Posterior cingulate gyrus (tissue), 11 donors: ENCODE results near the gene KCTD17.

Experiments used
- DNase-seq, 10 donors: peaks; one replicate each; pipeline versions ENCODE4 v3.0.0 to v3.0.0-alpha.2; 2020 to 2021; ENCODE audit warnings: mixed read lengths in 3 of 10
- intact Hi-C: fragments of 100-400 bp; cut with DNase I; formaldehyde crosslinking; loops from one replicate; pipeline ENCODE4 v1.15.1; 2023

KCTD17 gene

DNA sequence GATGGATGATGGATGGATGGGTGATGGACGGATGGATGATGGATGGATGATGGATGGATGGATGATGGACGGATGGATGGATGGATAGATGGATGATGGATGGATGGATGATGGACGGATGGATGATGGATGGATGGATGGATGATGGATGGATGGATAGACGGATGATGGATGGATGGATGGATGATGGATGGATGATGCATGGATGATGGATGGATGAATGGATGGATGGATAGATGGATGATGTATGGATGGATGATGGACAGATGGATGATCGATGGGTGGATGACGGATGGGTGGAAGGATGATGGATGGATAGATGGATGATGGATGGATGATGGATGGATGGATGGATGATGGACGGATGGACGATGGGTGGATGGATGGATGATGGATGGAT lies 21.1 kb downstream of the KCTD17 start:
- DNase-seq: no peak
- intact Hi-C loops: no loop called here

GRCh38 chr22:37074537-37074936 lies 23.0 kb downstream of the KCTD17 start:
- intact Hi-C loops: no loop called here
- no peak for DNase-seq

- DNase-seq: no peak
- intact Hi-C loops: no loop called here
Measured at GRCh38 chr22:37075046-37075445, 23.5 kb downstream of the KCTD17 start.

DNA sequence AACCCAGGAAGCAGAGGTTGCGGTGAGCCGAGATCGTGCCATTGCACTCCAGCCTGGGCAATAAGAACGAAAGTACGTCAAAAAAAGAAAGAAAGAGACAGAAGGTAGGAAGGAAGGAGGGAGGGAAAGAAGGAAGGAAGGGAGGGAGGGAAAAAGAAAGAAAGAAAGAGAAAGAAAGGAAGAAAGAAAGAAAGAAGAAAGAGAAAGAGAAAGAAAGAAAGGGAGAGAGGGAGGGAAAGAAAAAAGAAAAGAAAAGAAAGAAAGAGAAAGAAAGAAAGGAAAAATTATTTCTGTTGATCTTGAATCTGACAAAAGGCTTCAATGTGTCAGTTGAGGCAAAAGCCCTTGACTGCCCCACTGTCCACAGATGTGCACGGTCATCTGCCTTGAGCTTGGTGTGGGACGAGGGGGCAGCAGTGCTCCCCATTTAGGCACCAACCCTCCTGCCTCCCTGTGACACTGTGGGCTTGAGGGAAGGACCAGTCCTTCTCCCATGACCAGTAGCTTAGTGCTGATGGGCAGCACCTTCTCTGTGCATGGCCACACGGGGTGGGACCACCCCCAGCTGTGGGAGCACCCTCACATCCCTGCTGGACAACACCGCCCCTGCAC lies 24.4 kb downstream of the KCTD17 start:
- intact Hi-C loops: loop anchor here (2.0 kb wide), 1 partner anchor 123 kb away; no protein-coding TSS in a partner anchor
- no peak for DNase-seq

DNA sequence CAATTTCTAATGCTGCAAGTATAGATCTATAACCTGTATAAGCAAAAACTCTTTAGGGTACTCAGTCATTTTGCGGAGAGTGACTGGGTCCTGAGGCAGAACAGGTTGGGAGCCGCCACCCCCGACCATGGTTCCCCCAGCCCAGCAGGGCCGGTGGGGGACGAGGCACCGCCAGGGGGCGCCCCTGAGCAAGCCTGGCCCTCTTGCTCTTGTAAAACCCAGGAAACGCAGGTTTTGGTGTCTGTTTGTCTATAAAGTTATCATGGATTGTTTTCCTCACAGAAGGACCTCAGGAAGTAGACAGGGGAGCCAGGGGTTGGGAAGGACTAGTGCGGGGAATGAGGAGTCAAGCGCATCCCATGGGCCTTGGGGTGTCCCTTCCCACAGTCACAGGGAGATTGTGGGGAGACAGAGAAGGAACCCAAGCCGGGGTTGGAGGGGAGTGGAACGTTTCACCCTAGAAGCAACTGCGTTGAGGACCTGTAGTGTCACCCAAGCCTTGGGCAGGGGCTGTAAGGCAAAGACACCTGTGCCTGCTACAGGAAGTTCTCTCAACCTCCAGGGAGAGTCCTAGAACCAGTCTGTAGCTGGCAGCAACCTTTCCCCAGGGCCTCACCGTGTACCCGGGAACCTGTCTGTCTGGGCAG lies 26.4 kb downstream of the KCTD17 start:
- DNase-seq: peak in 5 of 10 donors; percentile 55 to 91 (median 62)
- intact Hi-C loops: loop anchor here (2.0 kb wide), 1 partner anchor 121 kb away; no protein-coding TSS in a partner anchor

DNA sequence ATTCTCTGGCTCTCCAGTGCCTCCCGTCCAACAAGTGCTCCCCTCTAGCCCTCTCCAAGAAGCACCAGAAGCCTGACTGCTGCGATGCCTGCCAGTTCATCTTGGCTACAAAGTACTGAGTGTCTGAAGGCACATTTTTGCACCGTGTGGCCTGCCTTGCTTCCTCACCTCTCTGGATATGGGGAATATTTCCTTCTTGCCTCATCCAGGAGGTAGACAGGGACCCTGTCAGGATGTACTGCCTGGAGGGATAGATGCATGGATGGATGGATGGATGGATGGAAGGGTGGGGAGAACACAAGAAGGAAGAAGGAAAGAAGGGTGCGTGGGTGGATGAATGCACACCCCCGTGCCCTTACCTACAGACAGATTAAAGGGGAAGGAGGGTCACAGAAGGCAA lies 27.6 kb downstream of the KCTD17 start:
- intact Hi-C loops: no loop called here
- DNase-seq: no peak

- DNase-seq: no peak
- intact Hi-C loops: no loop called here
Measured at GRCh38 chr22:37079668-37080171, 28.2 kb downstream of the KCTD17 start.

DNA sequence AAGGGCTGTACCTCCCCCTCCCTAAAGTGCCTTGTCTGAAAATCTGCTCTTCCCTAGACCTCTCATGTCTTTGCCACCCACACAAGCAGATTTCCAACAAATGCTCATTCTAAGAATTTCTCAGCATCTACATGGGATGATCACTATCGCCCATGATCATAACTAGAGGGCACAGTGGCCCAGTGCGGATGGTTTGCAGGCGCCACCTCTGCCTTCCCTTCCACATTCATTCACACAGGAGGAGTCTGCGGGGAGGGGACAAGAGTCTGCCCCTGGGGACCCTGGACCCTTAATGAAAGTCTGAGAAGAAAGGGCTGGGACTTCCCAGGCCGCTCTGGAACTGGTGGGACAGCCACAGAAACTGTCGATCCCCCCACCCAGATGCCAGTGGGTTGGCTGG lies 28.9 kb downstream of the KCTD17 start:
- intact Hi-C loops: no loop called here
- DNase-seq: no peak

- intact Hi-C loops: no loop called here
- no peak for DNase-seq
Measured at GRCh38 chr22:37080838-37081237, 29.3 kb downstream of the KCTD17 start.

DNA sequence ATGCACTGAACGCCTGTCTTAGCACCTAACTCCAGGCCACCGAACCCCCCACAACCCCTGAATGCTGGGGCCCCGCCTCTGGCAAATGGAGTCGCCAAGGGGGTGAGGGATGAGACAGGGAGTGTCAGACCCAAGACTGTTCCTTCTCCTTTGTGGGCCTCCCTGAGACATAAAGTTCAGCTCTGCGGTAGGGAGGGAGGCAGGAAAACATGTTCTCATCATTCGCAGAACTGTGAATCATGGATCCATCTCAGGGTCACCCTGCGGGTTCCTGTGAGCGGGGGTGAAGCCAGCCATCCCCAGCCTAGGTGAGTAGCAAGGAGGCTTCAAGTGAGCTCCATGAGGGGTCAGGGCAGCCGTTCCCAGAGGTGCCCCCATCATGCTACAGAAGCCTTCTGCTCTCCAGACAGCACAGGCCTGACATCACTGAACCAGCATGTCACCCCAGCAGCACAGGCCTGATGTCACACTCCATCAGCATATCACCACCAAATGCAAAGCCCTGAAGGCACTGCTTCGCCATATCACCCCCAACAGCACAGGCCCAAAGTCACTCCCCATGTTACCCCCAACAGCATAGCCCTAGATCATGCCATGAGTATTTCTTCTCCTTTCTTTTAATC lies 30.8 kb downstream of the KCTD17 start:
- no peak for DNase-seq
- intact Hi-C loops: no loop called here

DNA sequence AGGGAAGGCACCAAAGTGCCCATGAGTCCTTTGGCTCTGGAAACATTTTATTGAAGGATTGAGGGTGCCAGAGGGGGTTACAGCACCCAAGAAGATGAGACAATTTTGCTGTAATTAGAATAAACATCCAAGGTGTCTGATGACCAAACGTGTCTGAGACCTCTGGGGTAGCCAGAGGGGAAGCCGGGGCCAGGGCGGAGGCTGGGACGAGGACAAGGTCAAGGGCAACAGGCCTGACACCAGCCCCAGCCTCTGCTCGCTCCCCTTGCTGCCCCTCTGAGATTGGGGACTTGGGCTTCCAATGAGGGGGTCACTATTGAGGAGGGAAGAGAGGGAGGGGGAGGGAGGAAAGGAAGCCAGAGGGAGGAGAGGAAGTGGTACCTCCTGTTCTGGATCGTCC lies 32.4 kb downstream of the KCTD17 start:
- DNase-seq: no peak
- intact Hi-C loops: no loop called here

- DNase-seq: no peak
Measured at GRCh38 chr22:37084385-37084784, 32.8 kb downstream of the KCTD17 start.

DNA sequence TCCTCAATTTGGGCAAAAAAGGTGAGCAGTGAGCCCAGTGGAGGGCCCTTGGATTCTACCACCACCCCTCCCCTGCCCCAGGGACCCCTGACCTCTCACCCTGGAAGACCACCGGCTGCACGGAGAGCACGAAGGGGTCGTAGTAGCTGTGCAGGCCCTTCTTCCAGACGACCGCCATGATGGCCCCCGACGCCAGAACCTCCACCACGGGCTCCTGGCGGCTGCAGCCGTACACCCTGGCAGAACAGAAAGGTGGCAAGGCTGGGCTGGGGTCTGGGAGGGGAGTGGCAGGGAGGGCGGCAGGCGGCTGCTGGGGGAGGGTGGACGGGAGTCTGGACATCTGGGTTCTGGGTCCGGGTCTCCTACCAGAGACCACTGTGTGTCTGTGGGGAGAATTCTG lies 34.6 kb downstream of the KCTD17 start:
- intact Hi-C loops: no loop called here
- DNase-seq: no peak

More at GRCh38 chr22:37084385-37084784, 32.8 kb downstream of the KCTD17 start:
- intact Hi-C loops: no loop called here

GRCh38 chr22:37088108-37088605 lies 36.6 kb downstream of the KCTD17 start:
- intact Hi-C loops: no loop called here
- DNase-seq: no peak

DNA sequence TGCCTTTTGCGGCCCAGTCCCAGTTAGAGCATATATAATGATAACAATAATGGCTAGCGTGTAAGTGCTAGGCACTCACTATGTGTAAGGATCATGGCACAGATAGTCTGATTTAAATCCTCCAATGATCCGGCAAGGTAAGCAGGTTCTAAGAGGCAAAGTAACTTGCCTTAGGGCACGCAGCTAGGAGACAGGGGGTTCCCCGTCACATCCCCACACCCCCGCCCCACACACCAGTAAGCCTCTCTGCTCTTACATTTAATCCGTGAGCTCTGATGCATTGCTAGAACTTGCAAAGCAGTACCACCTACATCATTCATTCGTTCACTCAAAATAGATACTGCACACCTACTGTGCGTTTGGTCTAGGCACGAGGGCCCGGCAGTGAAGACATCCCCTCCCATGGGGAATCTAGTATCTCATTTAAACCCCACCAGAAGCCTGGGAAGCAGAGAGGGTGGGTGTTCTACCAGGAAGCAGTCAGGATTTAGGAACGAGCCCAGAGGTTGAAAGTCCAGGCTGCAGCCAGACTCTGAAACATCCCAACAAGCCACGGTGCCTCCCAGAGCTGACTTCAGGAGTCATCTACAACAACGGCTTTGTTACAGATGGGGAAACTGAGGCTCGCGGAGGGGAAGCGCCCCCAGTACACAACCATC lies 37.3 kb downstream of the KCTD17 start:
- intact Hi-C loops: no loop called here
- DNase-seq: no peak

- intact Hi-C loops: no loop called here
- no peak for DNase-seq
Measured at GRCh38 chr22:37089434-37089833, 37.9 kb downstream of the KCTD17 start.

DNA sequence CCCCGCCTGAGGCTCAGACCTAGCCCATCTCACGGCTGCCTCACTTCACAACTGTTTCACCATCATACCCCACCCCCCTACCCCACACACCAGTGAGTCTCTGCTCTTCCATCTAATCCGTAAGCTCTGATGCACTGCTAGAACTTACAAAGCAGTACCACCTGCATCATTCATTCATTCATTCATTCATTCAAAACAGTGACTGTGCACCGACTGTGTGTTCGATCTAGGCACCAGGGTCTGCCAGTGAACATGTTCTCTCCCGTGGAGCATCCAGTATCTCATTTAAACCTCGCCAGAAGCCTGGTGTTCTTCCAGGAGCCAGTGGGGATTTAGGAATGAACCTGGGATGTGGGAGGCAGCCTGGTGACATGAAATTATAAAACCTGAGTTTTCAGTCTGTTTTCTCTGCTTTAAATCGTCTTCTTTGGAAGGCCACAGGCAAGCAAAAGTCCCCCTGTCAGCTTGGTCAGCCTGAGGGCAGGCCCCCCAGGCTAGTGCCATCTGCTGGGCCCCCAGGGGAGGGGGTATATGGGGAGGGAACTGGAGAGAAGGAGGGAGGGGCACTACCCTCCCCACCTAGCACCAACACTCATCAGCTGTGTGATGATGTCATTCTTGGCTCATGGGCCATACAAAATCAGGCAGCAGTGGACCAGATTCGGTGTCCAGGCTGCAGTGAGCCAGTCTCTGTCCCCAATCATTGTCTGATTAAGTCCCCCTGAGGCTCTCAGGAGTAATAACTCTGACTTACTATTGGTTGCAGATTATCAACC lies 39.6 kb downstream of the KCTD17 start:
- no peak for DNase-seq
- intact Hi-C loops: no loop called here

DNA sequence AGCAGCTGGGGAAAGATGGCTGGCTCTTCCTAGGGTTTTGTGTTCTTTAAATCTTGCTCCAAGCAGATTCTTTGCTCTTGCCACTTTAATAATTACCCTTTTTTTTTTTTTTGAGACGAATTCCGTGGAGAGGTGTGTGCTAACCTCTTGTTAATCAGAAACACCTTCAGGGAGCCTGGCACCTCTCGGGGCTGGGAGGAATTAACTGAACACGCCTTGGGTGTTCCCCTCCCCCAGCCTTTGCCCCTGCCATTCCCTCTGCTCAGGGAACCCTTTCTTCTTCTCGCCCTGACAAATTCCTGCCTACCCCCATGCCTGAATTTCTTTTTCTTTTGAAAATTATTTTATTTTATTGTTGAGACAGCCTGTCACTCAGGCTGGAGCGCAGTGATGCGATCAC lies 40.5 kb downstream of the KCTD17 start:
- intact Hi-C loops: no loop called here
- DNase-seq: no peak

DNA sequence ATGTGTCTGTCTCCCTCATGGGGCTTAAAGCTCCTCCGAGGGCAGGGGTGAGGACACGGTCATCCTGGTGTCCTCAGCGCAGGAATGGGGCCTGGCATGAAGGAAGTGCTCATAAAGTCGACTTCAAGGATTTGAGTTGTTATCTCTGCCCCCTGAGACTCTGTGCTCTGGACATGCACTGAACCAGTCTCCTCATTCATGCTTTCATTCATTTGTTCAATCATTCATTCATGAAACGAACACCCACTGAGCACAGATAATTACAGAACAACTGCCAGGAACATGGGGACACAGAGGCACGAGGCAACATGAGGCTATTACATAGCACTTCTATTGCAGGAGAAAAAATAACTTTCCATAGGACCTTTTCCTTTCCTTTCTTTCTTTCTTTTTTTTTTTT lies 41.5 kb downstream of the KCTD17 start:
- intact Hi-C loops: no loop called here
- no peak for DNase-seq

GRCh38 chr22:37094239-37094638 lies 42.7 kb downstream of the KCTD17 start:
- no peak for DNase-seq
- intact Hi-C loops: no loop called here
